HepG2 (cell line): ENCODE results near the gene AQP11. TPM values are rescaled to one million over a fixed set of nuclear protein-coding genes. Genes with fewer than 3 reads are reported as not detected.

Experiments used
- CSRNP1 ChIP-seq: sonication (generic); formaldehyde crosslinking; IDR thresholded peaks from 2 replicates; pipeline ENCODE4 v1.8.1; 2023; ENCODE audit warnings: mild to moderate bottlenecking, missing genetic modification reagents
- HOXD1 ChIP-seq: sonication (generic); formaldehyde crosslinking; IDR thresholded peaks from 2 replicates; pipeline ENCODE4 v1.5.0; 2020; ENCODE audit warnings: missing genetic modification reagents
- IRF9 ChIP-seq: sonication (generic); formaldehyde crosslinking; IDR thresholded peaks from 2 replicates; pipeline ENCODE4 v1.8.0; 2022; ENCODE audit warnings: missing genetic modification reagents, mild to moderate bottlenecking, borderline replicate concordance
- JUN ChIP-seq: sonication (generic); formaldehyde crosslinking; IDR thresholded peaks from 2 replicates; pipeline ENCODE4 v1.4.0; 2020; ENCODE audit warnings: mild to moderate bottlenecking, missing genetic modification reagents
- JUND ChIP-seq: sonication (generic); formaldehyde crosslinking; IDR thresholded peaks from 2 replicates; pipeline ENCODE4 v1.8.0; 2022; ENCODE audit warnings: mild to moderate bottlenecking, missing genetic modification reagents
- KAT7 ChIP-seq: IDR thresholded peaks from 2 replicates; pipeline ENCODE4 v1.6.1; 2018; ENCODE audit warnings: borderline replicate concordance, missing compliant biosample characterization
- PLSCR1 ChIP-seq: sonication (generic); formaldehyde crosslinking; IDR thresholded peaks from 2 replicates; pipeline ENCODE4 v1.5.0; 2020; ENCODE audit warnings: missing genetic modification reagents, mild to moderate bottlenecking, borderline replicate concordance
- SAP130 ChIP-seq: IDR thresholded peaks from 2 replicates; pipeline ENCODE4 v1.6.1; 2016; ENCODE audit warnings: low read depth
- SKIL ChIP-seq: sonication (generic); formaldehyde crosslinking; IDR thresholded peaks from 2 replicates; pipeline ENCODE4 v1.8.0; 2022; ENCODE audit warnings: missing genetic modification reagents, mild to moderate bottlenecking, moderate library complexity, borderline replicate concordance
- TBX2 ChIP-seq: sonication (generic); formaldehyde crosslinking; IDR thresholded peaks from 2 replicates; pipeline ENCODE4 v1.5.0; 2020; ENCODE audit warnings: missing genetic modification reagents, mild to moderate bottlenecking, borderline replicate concordance
- TEAD3 ChIP-seq: optimal IDR thresholded peaks from 2 replicates; pipeline ENCODE3; 2016; ENCODE audit warnings: borderline replicate concordance
- ZC3H4 ChIP-seq: sonication (generic); formaldehyde crosslinking; IDR thresholded peaks from 2 replicates; pipeline ENCODE4 v1.4.0; 2020; ENCODE audit warnings: missing genetic modification reagents, borderline replicate concordance
- ZNF276 ChIP-seq: sonication (generic); formaldehyde crosslinking; IDR thresholded peaks from 2 replicates; pipeline ENCODE4 v1.4.0; 2020; ENCODE audit warnings: mild to moderate bottlenecking, low read depth, missing genetic modification reagents
- ZSCAN31 ChIP-seq: sonication (generic); formaldehyde crosslinking; IDR thresholded peaks from 2 replicates; pipeline ENCODE4 v1.5.0; 2020; ENCODE audit warnings: low read depth, mild to moderate bottlenecking, missing genetic modification reagents
- ZSCAN5A ChIP-seq: sonication (generic); formaldehyde crosslinking; IDR thresholded peaks from 2 replicates; pipeline ENCODE4 v1.8.0; 2022; ENCODE audit warnings: mild to moderate bottlenecking, missing genetic modification reagents, borderline replicate concordance
- polyA plus RNA-seq, 8 experiments: library from polyadenylated mRNA; depleted of rRNA in 3 of 8; stranded (reverse) in 7 of 8; unstranded in 1 of 8; fragments of >200 nt; fragmentation: Illumina TruSeq in 4 of 8; extraction: Trizol in 4 of 8; gene quantifications; 2 replicates each; pipeline versions ENCODE4 v1.2.1 to v1.2.3, GENCODE V29; 2011 to 2016; ENCODE audit warnings: low read depth in 4 of 8, missing spikeins in 1 of 8, mixed read lengths in 1 of 8; ENCODE audit not compliant: insufficient read depth in 1 of 8
- total RNA-seq, 5 experiments: library from RNA; depleted of rRNA; stranded (reverse); fragments of >200 nt; fragmentation: Illumina TruSeq; extraction: Trizol; gene quantifications; 2 replicates each; pipeline ENCODE4 v1.2.3, GENCODE V29; 2016; ENCODE audit warnings: low read depth in 1 of 5

Gene AQP11
- total and polyA plus RNA-seq, 2 of the 13 experiments (the other 11 are each of a cell fraction or from before 2014, with no cell fraction given) = 10.4 to 15.3 TPM

- TF ChIP-seq ZNF276 (CRISPR knock-in tag) = no peak; the same call in 1 of the 2 replicates
- peak; percentile 62 for TF ChIP-seq SAP130
- no peak; the same call in 1 of the 2 replicates for TF ChIP-seq CSRNP1 (CRISPR knock-in tag)
- 0 out of 2 replicates have a peak, but pooled peaks have one; percentile 31 for TF ChIP-seq PLSCR1 (CRISPR knock-in tag)
- no peak for TF ChIP-seq HOXD1 (CRISPR knock-in tag)
- no peak; the same call in 1 of the 2 replicates for TF ChIP-seq ZSCAN5A (CRISPR knock-in tag)
- no peak for TF ChIP-seq JUND (CRISPR knock-in tag)
- peak; percentile 13; the same call in 1 of the 2 replicates for TF ChIP-seq IRF9
- peak; percentile 34; the same call in 1 of the 2 replicates for TF ChIP-seq ZC3H4 (CRISPR knock-in tag)
- TF ChIP-seq SKIL (CRISPR knock-in tag) = peak; percentile 74
- peak; percentile 58; the same call in 1 of the 2 replicates for TF ChIP-seq ZSCAN31 (CRISPR knock-in tag)
- TF ChIP-seq JUN = no peak
- TF ChIP-seq KAT7 (CRISPR knock-in tag) = no peak
- peak; percentile 7 for TF ChIP-seq TEAD3 (CRISPR knock-in tag)
- TF ChIP-seq TBX2 = no peak; the same call in 1 of the 2 replicates
These were observed at the start of gene AQP11 (continued) for GRCh38 chr11:77589521-77590193.
